Stomach (tissue), 4 donors: ENCODE results near the gene AGAP5.
"Not testable (repeated sequence)": the region's sequence is repeated elsewhere in the genome, so short reads cannot be mapped to it uniquely, and the experiment has no call there.

Source experiments
- CTCF ChIP-seq, 7 experiments: fragments of 450-650 bp in 4 of 7; fragments of 200-600 bp in 3 of 7; sonication (generic) in 3 of 7; IDR thresholded peaks; one replicate each; pipeline ENCODE4 v1.5.1; 2016 to 2019; ENCODE audit warnings: antibody characterized with exemption in 7 of 7, control low read depth in 2 of 7, mild to moderate bottlenecking in 1 of 7
- EP300 ChIP-seq: sonication (generic); formaldehyde crosslinking; IDR thresholded peaks from one replicate; pipeline ENCODE4 v1.6.1; 2017; ENCODE audit warnings: antibody characterized with exemption
- POLR2A ChIP-seq, 4 donors: fragments of 450-650 bp; IDR thresholded peaks; one replicate each; pipeline ENCODE4 v1.6.1; 2016; ENCODE audit warnings: antibody characterized with exemption in 4 of 4, control low read depth in 2 of 4, mild to moderate bottlenecking in 1 of 4, moderate library complexity in 1 of 4
- POLR2AphosphoS5 ChIP-seq, 3 donors: sonication (generic); formaldehyde crosslinking; IDR thresholded peaks; one replicate each; pipeline ENCODE4 v1.6.1; 2016; ENCODE audit warnings: antibody characterized with exemption in 3 of 3

GRCh38 chr10:73705506-73706072 lies 7.7 kb upstream of the AGAP5 start:
- not testable (repeated sequence) for TF ChIP-seq CTCF (IDR thresholded peaks at IDR 0.05); POLR2AphosphoS5 (IDR thresholded peaks at IDR 0.05); POLR2A (IDR thresholded peaks at IDR 0.05); EP300
